Measurements from ENCODE around the gene OSBPL10. TPM values are rescaled to one million over a fixed set of nuclear protein-coding genes. Genes with fewer than 3 reads are reported as not detected.

The OSBPL10 gene
- total RNA-seq, 1 experiment from 2014 or later, result 172 TPM

Other genes starting within 250 kb of the OSBPL10 start
- 11.7 and 12.5 TPM in 2 replicates for gene ZNF860, start 488 bp upstream of the OSBPL10 start, total RNA-seq (2022)
- 8.5 and 9.7 TPM in 2 replicates for gene GPD1L, start 125.4 kb upstream of the OSBPL10 start, total RNA-seq (2022)

Measured in MCF 10A (cell line).